Neural progenitor cell (in vitro differentiated cells): ENCODE measurements around the gene STARD3. TPM values are rescaled to one million over a fixed set of nuclear protein-coding genes. Genes with fewer than 3 reads are reported as not detected.

Source experiments
- DNase-seq: peaks from one replicate; pipeline ENCODE4 v3.0.0-alpha.2; 2016; ENCODE audit warnings: low spot score
- H2AFZ ChIP-seq: fragments of 200-600 bp; sonication (generic); replicated peaks from 2 replicates; pipeline ENCODE4 v1.6.1; 2016; ENCODE audit warnings: antibody characterized with exemption
- H3F3A ChIP-seq: fragments of 200-600 bp; sonication (generic); 2 replicates; pipeline ENCODE4 v1.6.1; 2016; ENCODE audit warnings: antibody characterized with exemption, low read depth
- H3K27ac ChIP-seq: fragments of 200-600 bp; sonication (generic); 2 replicates; pipeline ENCODE4 v1.5.1; 2016; ENCODE audit warnings: mild to moderate bottlenecking
- H3K27me3 ChIP-seq: fragments of 200-600 bp; sonication (generic); 2 replicates; pipeline ENCODE4 v1.6.1; 2016; ENCODE audit warnings: mild to moderate bottlenecking, moderate library complexity
- H3K36me3 ChIP-seq: fragments of 200-600 bp; sonication (generic); 2 replicates; pipeline ENCODE4 v1.5.1; 2016
- H3K4me1 ChIP-seq: fragments of 200-600 bp; sonication (generic); 2 replicates; pipeline ENCODE4 v1.6.1; 2016; ENCODE audit warnings: mixed run types
- H3K4me2 ChIP-seq: fragments of 200-600 bp; sonication (generic); 2 replicates; pipeline ENCODE4 v1.6.1; 2016
- H3K4me3 ChIP-seq: fragments of 200-600 bp; sonication (generic); 2 replicates; pipeline ENCODE4 v1.5.1; 2016
- H3K79me2 ChIP-seq: fragments of 200-600 bp; sonication (generic); 2 replicates; pipeline ENCODE4 v1.6.1; 2016; ENCODE audit warnings: low read depth
- H3K9ac ChIP-seq: fragments of 200-600 bp; sonication (generic); 2 replicates; pipeline ENCODE4 v1.6.1; 2016
- H3K9me3 ChIP-seq: fragments of 200-600 bp; sonication (generic); 2 replicates; pipeline ENCODE4 v1.5.1; 2016; ENCODE audit warnings: low read depth
- H4K20me1 ChIP-seq: fragments of 200-600 bp; sonication (generic); 2 replicates; pipeline ENCODE4 v1.6.1; 2016; ENCODE audit warnings: low read depth
- H3K27ac Mint-ChIP-seq: 3 replicates; pipeline ENCODE4 v1.8.0; 2021; ENCODE audit warnings: mixed read lengths
- H3K27me3 Mint-ChIP-seq: 2 replicates; pipeline ENCODE4 v1.8.0; 2022; ENCODE audit warnings: low read depth, mild to moderate bottlenecking, inconsistent platforms, moderate library complexity, mixed read lengths; ENCODE audit not compliant: insufficient read depth
- H3K36me3 Mint-ChIP-seq: 3 replicates; pipeline ENCODE4 v1.8.0; 2021; ENCODE audit warnings: mixed read lengths
- H3K4me1 Mint-ChIP-seq: 3 replicates; pipeline ENCODE4 v1.8.0; 2021; ENCODE audit warnings: mixed read lengths
- H3K4me3 Mint-ChIP-seq: 3 replicates; pipeline ENCODE4 v1.8.0; 2021; ENCODE audit warnings: mild to moderate bottlenecking, moderate library complexity, mixed read lengths
- H3K9me3 Mint-ChIP-seq: 3 replicates; pipeline ENCODE4 v1.8.0; 2020; ENCODE audit warnings: mixed read lengths
- EZH2 ChIP-seq: fragments of 200-600 bp; sonication (generic); IDR thresholded peaks from 2 replicates; pipeline ENCODE4 v1.6.1; 2017; ENCODE audit warnings: antibody characterized with exemption, mild to moderate bottlenecking, moderate library complexity
- EZH2phosphoT487 ChIP-seq: fragments of 200-600 bp; sonication (generic); IDR thresholded peaks from 2 replicates; pipeline ENCODE4 v1.6.1; 2017; ENCODE audit warnings: antibody characterized with exemption
- total RNA-seq: library from RNA; depleted of rRNA; stranded (reverse); fragments of >200 nt; gene quantifications from 2 replicates; pipeline ENCODE4 v1.2.3, GENCODE V29; 2015; ENCODE audit warnings: low replicate concordance
- TF ChIP-seq, protein P1 (sequence below): fragments of 200-600 bp; sonication (generic); IDR thresholded peaks from 2 replicates; pipeline ENCODE4 v1.5.1; 2017; ENCODE audit warnings: antibody characterized with exemption, mild to moderate bottlenecking

Gene STARD3
- total RNA-seq, 1 donor from 2014 or later: 21.5 TPM

- Mint-ChIP-seq H3K27me3 (peaks cover 93% of the 10 kb centered on the region), H3K4me1 (peaks cover 5% of the 10 kb centered on the region), H3K36me3 (no peaks in the 10 kb centered on the region), H3K4me3 (no peak overlapping the region), H3K27ac (no peak overlapping the region), H3K9me3 (peaks cover 8% of the 10 kb centered on the region)
- Histone ChIP-seq H3F3A (peaks cover 26% of the 10 kb centered on the region), H3K9me3 (no peaks in the 10 kb centered on the region), H3K4me3 (no peak overlapping the region), H3K4me1 (peaks cover 2% of the 10 kb centered on the region), H3K36me3 (no peaks in the 10 kb centered on the region), H2AFZ (no peak overlapping the region), H3K27me3 (peaks cover 100% of the 10 kb centered on the region), H4K20me1 (peaks cover 97% of the 10 kb centered on the region), H3K9ac (no peak overlapping the region), H3K27ac (no peak overlapping the region), H3K4me2 (no peak overlapping the region), H3K79me2 (no peaks in the 10 kb centered on the region)
- TF ChIP-seq EZH2phosphoT487 (peak; percentile 99), EZH2 (peak; percentile 100)
- TF ChIP-seq, protein P1, sequence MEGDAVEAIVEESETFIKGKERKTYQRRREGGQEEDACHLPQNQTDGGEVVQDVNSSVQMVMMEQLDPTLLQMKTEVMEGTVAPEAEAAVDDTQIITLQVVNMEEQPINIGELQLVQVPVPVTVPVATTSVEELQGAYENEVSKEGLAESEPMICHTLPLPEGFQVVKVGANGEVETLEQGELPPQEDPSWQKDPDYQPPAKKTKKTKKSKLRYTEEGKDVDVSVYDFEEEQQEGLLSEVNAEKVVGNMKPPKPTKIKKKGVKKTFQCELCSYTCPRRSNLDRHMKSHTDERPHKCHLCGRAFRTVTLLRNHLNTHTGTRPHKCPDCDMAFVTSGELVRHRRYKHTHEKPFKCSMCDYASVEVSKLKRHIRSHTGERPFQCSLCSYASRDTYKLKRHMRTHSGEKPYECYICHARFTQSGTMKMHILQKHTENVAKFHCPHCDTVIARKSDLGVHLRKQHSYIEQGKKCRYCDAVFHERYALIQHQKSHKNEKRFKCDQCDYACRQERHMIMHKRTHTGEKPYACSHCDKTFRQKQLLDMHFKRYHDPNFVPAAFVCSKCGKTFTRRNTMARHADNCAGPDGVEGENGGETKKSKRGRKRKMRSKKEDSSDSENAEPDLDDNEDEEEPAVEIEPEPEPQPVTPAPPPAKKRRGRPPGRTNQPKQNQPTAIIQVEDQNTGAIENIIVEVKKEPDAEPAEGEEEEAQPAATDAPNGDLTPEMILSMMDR: no peak
- peak; percentile 49 for DNase-seq
These were observed 37.8 kb upstream of the STARD3 start for GRCh38 chr17:39599004-39599664.

- H3K4me3 Mint-ChIP-seq: no peak overlapping the region
- no peaks in the 10 kb centered on the region for H3K79me2 ChIP-seq
- no peak overlapping the region for H3K27ac Mint-ChIP-seq
- no peak overlapping the region for H2AFZ ChIP-seq
- H3K9me3 Mint-ChIP-seq: peaks cover 8% of the 10 kb centered on the region
- H3K36me3 ChIP-seq: no peaks in the 10 kb centered on the region
- H3K4me1 Mint-ChIP-seq: peaks cover 5% of the 10 kb centered on the region
- no peak overlapping the region for H3K4me3 ChIP-seq
- H4K20me1 ChIP-seq: peaks cover 100% of the 10 kb centered on the region
- H3K4me1 ChIP-seq: peaks cover 6% of the 10 kb centered on the region
- peaks cover 91% of the 10 kb centered on the region for H3K27me3 Mint-ChIP-seq
- no peaks in the 10 kb centered on the region for H3K9me3 ChIP-seq
- H3K4me2 ChIP-seq: no peak overlapping the region
- H3K9ac ChIP-seq: no peak overlapping the region
- TF ChIP-seq EZH2: peak; percentile 89
- TF ChIP-seq, protein P1: no peak
- no peak overlapping the region for H3K27ac ChIP-seq
- H3F3A ChIP-seq: peaks cover 26% of the 10 kb centered on the region
- DNase-seq: no peak
- peaks cover 100% of the 10 kb centered on the region for H3K27me3 ChIP-seq
- no peaks in the 10 kb centered on the region for H3K36me3 Mint-ChIP-seq
These were observed 37.2 kb upstream of the STARD3 start for GRCh38 chr17:39599665-39600231.

- Histone ChIP-seq H3K4me1 (peaks cover 9% of the 10 kb centered on the region), H3K4me3 (no peak overlapping the region)
- no peak overlapping the region for H3K4me3 Mint-ChIP-seq
These were observed 36.5 kb upstream of the STARD3 start for GRCh38 chr17:39600288-39600996.

More at GRCh38 chr17:39600288-39600996, 36.5 kb upstream of the STARD3 start:
- Mint-ChIP-seq H3K27ac (no peak overlapping the region), H3K9me3 (peaks cover 8% of the 10 kb centered on the region), H3K27me3 (peaks cover 91% of the 10 kb centered on the region), H3K36me3 (no peaks in the 10 kb centered on the region), H3K4me1 (peaks cover 5% of the 10 kb centered on the region)
- Histone ChIP-seq H3K27ac (no peak overlapping the region), H3F3A (peaks cover 26% of the 10 kb centered on the region), H3K79me2 (no peaks in the 10 kb centered on the region), H3K9me3 (no peaks in the 10 kb centered on the region), H3K4me2 (no peak overlapping the region), H4K20me1 (peaks cover 100% of the 10 kb centered on the region), H3K27me3 (peaks cover 100% of the 10 kb centered on the region), H3K9ac (no peak overlapping the region), H2AFZ (no peak overlapping the region), H3K36me3 (no peaks in the 10 kb centered on the region)
- DNase-seq: no peak
- TF ChIP-seq EZH2phosphoT487 (no peak), EZH2 (no peak)
- TF ChIP-seq, protein P1: no peak
